ENCODE data around the gene AGBL1.

Gene AGBL1

DNA sequence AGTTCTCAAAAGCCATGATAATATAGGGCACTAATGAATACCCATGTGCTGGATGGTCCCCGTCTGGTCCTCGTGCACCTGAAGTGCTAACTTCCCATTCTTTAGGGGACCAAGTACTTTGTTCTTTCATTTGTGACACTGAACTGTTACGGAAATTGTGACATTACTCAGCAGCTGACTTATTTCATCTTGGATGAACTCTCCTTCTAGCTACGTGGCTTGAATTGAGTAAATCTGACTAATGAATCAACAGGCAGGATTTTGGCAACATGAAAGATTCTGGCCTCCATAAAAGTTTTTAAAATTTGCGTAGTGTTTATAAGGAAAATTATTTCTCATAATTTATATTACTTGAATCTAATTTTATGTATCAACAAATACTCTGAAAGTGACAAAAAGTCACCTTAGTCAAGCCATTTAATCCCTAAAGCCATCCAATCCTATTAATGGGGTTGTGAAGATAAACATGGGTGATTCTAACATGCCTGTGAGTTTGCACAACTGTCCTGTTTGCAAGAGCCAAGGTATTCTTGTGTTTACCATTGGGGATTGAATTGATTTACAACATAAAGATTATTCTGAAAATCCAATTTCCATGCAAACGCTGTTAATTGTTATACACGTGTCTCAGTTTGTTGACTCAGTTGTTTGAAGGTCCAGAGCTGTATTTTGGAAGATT lies 119.9 kb downstream of the AGBL1 start:
- Mint-ChIP-seq H3K4me1 (ENCODE audit: low read depth in 2 of 2) (no peaks in the 10 kb centered on the region), H3K27ac (no peak overlapping the region), H3K9me3 (no peaks in the 10 kb centered on the region), H3K36me3 (ENCODE audit: insufficient read depth) (no peaks in the 10 kb centered on the region), H3K27me3 (peaks cover 7 to 11% of the 10 kb centered on the region in 2 donors), H3K4me3 (no peak overlapping the region)
- no peak for ATAC-seq (replicated peaks)
- no peak for DNase-seq

DNA sequence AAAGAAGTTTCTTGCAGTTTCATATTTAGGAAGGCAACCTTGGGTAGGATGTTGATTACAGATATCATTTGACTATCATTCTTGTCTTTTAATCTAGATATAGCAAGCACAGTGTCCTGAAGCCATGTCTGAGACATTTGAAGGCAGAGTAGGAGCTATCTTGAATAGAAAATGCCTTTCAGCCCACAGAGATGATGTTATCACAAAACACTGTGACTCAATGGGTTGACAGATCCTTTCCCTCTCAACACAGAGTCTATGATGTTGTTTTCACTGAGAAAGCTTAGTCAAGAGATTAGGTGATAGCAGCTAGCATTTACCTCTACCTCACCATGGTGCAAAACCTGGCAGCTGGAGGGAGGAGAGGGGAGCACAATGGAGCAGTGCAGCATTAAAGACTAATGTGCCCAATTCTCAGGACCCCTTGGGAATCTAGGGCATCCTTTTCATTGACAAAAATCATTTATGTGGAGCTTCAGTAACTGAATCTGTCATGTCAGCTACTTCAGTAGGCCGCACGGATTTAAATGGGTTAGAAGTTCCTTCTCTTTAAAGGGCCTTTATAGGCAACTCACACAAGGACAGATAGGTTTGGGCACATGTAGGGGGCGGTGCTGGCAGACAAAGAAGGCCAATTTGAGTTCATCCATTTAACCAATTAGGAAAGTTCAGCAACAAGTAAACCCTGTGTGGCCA lies 121.8 kb downstream of the AGBL1 start:
- Mint-ChIP-seq H3K4me3 (no peak overlapping the region), H3K27ac (no peak overlapping the region), H3K9me3 (no peaks in the 10 kb centered on the region), H3K4me1 (ENCODE audit: low read depth in 2 of 2) (no peaks in the 10 kb centered on the region), H3K27me3 (peaks cover 8 to 10% of the 10 kb centered on the region in 2 donors), H3K36me3 (ENCODE audit: insufficient read depth) (no peaks in the 10 kb centered on the region)
- ATAC-seq (replicated peaks) (no peak), DNase-seq (no peak)

DNA sequence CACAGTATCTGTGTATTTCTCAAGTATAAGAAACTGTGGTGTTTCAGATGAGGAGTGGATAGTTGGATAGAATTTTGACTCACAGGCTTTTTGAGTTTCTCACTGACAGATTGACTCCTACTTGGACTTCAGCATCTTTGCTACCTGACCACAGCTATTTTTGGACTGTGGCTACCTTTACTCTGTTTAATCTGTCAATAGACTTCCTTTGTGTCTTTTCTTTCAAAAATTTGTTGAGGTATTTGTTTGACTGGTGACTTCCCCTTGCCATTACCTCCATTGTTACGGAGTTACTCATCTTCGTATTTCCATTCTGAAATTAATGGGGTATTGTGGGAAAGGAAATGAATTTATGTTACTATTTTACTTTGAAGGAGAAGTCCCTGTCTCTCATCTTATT lies 123.8 kb downstream of the AGBL1 start:
- ATAC-seq (replicated peaks) (no peak), DNase-seq (no peak)
- no peaks in the 10 kb centered on the region for H3K4me1 Mint-ChIP-seq (ENCODE audit: low read depth in 2 of 2)
- H3K36me3 Mint-ChIP-seq (ENCODE audit: insufficient read depth) = no peaks in the 10 kb centered on the region
- peaks cover 10 to 20% of the 10 kb centered on the region in 2 donors for H3K27me3 Mint-ChIP-seq
- no peak overlapping the region for H3K4me3 Mint-ChIP-seq
- peaks cover 0 to 1% of the 10 kb centered on the region in 2 donors for H3K9me3 Mint-ChIP-seq
- no peak overlapping the region for H3K27ac Mint-ChIP-seq

DNA sequence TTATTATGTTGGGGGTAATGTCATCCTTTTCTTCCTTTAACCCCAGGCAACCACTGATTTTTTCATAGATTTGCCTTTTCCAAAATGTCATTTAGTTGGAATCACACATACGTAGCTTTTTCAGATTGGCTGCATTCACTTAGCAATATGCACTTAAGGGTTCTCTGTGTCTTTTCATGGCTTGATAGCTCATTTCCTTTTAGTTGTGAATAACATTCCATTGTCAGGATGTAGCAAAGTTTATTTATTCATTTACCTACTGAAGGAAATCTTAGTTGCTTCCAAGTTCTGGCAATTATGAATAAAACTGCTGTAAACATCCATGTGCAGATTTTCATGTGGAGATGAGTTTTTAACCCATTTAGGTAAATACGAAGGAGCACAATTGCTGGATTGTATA lies 125.4 kb downstream of the AGBL1 start:
- Mint-ChIP-seq H3K4me3 (no peak overlapping the region), H3K27me3 (peaks cover 14 to 22% of the 10 kb centered on the region in 2 donors), H3K27ac (no peak overlapping the region), H3K4me1 (ENCODE audit: low read depth in 2 of 2) (no peaks in the 10 kb centered on the region), H3K36me3 (ENCODE audit: insufficient read depth) (no peaks in the 10 kb centered on the region), H3K9me3 (peaks cover 0 to 1% of the 10 kb centered on the region in 2 donors)
- DNase-seq (no peak), ATAC-seq (replicated peaks) (no peak)

DNA sequence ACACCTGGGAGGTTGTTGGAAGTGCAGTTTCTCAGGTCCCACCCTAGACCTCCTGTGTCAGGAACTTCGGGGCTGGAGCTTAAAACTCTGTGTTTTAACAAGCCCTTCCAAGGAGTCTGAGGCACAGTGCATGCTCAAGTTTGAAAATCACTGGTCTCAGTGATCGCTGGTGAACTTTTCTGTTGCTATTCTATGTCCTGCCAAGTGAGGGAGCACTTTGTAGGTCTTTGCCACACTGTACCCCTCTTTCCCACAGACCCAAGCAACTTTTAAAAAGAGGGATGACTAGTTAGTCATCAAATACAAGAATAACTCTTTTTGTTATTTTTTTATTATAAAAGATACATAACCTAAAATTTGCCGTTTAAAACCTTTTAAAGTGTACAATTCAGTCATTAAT lies 133.7 kb downstream of the AGBL1 start:
- Mint-ChIP-seq H3K4me3 (no peak overlapping the region), H3K4me1 (ENCODE audit: low read depth in 2 of 2) (peaks cover 0 to 2% of the 10 kb centered on the region in 2 donors), H3K27me3 (peaks cover 34% of the 10 kb centered on the region in 2 donors), H3K27ac (no peak overlapping the region), H3K9me3 (peaks cover 9 to 15% of the 10 kb centered on the region in 2 donors), H3K36me3 (ENCODE audit: insufficient read depth) (no peaks in the 10 kb centered on the region)
- no peak for ATAC-seq (replicated peaks)
- DNase-seq = no peak

DNA sequence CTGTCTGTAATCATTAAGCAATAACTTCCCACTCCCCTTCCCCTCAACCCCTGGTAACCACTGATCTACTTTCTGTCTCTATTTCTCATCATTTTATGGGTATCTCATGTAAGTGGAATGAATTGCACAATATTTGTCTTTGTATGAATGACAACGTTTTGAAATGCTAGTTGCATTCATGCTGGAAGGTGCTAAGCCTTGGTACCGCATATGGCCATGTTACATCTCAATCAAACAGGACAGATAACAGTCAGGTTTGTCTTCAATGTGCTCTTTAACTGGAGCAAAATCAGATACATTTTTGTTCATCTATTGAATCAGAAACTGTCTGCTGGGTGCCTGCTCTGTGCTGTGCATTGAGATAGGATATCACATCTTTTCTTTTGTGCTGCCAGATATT lies 134.2 kb downstream of the AGBL1 start:
- DNase-seq (no peak), ATAC-seq (replicated peaks) (no peak)
- no peaks in the 10 kb centered on the region for H3K36me3 Mint-ChIP-seq (ENCODE audit: insufficient read depth)
- H3K4me3 Mint-ChIP-seq = no peak overlapping the region
- peaks cover 34% of the 10 kb centered on the region in 2 donors for H3K27me3 Mint-ChIP-seq
- H3K4me1 Mint-ChIP-seq (ENCODE audit: low read depth in 2 of 2) = peaks cover 0 to 2% of the 10 kb centered on the region in 2 donors
- peaks cover 9 to 15% of the 10 kb centered on the region in 2 donors for H3K9me3 Mint-ChIP-seq
- H3K27ac Mint-ChIP-seq = no peak overlapping the region

DNA sequence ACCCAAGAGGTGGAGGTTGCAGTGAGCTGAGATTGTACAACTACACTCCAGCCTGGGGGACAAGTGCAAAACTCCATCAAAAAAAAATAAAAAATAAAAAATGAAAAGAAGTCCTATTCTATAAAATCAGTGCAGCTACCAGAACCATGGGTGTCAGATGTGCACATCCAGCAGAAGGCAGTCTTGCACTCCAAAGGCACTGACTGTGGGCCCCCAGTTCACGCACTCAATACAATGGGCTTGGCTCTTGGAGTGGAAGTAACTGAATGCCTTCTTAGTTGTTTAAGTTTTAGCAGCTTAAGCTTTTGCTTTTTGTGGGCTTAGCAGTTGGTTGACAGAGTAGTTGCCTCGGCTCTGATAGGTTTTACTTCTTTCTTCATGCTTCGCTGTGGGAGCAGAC lies 141.4 kb downstream of the AGBL1 start:
- ATAC-seq (replicated peaks) (no peak), DNase-seq (no peak)
- Mint-ChIP-seq H3K9me3 (peaks cover 9 to 15% of the 10 kb centered on the region in 2 donors), H3K4me3 (no peak overlapping the region), H3K4me1 (ENCODE audit: low read depth in 2 of 2) (no peaks in the 10 kb centered on the region), H3K27me3 (peaks cover 8 to 30% of the 10 kb centered on the region in 2 donors), H3K36me3 (ENCODE audit: insufficient read depth) (no peaks in the 10 kb centered on the region), H3K27ac (no peak overlapping the region)

DNA sequence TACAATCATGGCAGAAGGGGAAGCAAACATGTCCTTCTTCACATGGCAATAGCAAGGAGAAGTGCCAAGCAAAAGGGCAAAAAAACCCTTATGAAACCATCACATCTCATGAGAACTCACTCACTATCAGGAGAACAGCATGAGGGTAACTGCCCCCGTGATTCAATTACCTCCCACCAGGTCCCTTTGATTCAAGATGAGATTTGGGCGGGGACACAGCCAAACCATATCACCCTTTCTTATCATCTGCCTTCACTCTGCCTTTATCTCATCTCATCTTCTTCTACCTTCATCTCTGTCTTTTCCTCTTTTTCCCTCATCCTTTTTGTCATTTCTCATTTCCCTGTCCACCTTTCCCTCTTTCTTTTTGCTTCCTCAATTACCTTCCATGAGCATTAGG lies 149.6 kb downstream of the AGBL1 start:
- Mint-ChIP-seq H3K27ac (no peak overlapping the region), H3K9me3 (no peaks in the 10 kb centered on the region), H3K4me3 (no peak overlapping the region), H3K4me1 (ENCODE audit: low read depth in 2 of 2) (peaks cover 4% of the 10 kb centered on the region in 2 donors), H3K27me3 (peaks cover 26 to 41% of the 10 kb centered on the region in 2 donors), H3K36me3 (ENCODE audit: insufficient read depth) (no peaks in the 10 kb centered on the region)
- no peak for DNase-seq
- ATAC-seq (replicated peaks) = no peak

DNA sequence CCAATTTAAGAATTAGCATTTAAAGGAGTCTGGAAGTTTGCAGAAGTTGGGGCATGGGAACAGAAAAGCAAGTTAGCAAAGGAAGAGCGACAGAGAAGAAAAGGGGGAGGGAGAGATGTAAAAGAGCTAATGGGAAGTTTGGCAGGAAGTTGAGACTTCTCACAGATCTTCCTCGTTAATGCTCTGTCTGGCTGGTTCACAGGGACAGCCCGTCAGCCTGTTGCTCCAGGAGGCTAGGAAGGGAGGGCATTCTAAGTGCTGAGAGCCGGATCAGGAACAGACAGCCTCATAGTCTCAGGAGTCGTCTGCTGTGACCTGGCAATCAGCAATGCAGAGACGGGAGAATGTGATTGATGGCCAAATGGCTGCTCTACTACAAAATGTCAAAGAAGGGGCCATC lies 150.3 kb downstream of the AGBL1 start:
- DNase-seq (no peak), ATAC-seq (replicated peaks) (no peak)
- Mint-ChIP-seq H3K27me3 (peaks cover 26 to 41% of the 10 kb centered on the region in 2 donors), H3K27ac (no peak overlapping the region), H3K4me3 (no peak overlapping the region), H3K9me3 (no peaks in the 10 kb centered on the region), H3K36me3 (ENCODE audit: insufficient read depth) (no peaks in the 10 kb centered on the region), H3K4me1 (ENCODE audit: low read depth in 2 of 2) (peaks cover 4% of the 10 kb centered on the region in 2 donors)

DNA sequence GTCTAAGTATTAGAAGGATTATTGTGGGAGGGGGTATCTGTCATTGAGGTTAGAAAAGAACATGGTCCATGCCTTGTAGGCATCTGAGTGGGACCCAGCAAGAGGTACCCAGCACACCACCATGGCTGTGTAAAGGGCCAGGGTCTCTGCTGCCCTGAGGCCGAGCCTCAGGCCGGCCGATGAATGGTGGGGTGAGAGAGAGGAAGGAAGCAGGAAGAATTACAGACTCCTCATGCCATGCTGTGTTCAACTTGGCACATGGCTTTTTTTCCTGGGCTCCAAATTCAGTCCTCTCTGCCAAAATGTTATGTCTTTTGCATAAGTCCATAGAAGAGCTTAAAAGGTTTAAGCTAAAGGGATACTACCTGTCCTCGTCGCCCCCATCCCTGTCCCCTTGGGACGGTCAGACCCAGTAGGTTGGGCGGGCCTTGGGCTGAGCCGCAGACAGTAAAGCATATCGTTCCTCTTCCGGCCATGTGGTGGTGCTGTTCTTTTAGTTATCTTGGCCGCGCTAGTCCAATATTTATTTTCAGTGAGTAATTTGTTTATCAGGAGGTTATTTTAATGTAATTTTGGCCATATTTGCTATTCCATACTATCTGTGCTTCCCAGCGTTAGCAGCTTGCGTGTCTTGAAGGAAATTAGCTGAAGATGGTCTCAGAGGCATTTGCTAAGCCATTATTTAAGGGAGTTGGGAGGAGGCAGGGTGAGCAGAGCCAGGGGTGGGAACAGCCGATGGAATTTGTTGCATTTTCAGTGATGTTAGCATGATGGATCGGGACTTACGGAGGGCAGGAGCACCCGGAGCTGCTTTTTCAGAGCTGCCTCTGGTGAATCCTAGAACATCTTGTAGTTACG lies 152.4 kb downstream of the AGBL1 start:
- Mint-ChIP-seq H3K4me1 (ENCODE audit: low read depth in 2 of 2) (peaks cover 4 to 6% of the 10 kb centered on the region in 2 donors), H3K36me3 (ENCODE audit: insufficient read depth) (no peaks in the 10 kb centered on the region), H3K4me3 (peak overlapping the region in 1 of 2 donors; percentile 36), H3K27me3 (peaks cover 20 to 41% of the 10 kb centered on the region in 2 donors), H3K9me3 (no peaks in the 10 kb centered on the region), H3K27ac (peak overlapping the region in 1 of 2 donors; percentile 70)
- DNase-seq (peak; percentile 8 to 11 (median 11)), ATAC-seq (replicated peaks) (peak; percentile 35)

DNA sequence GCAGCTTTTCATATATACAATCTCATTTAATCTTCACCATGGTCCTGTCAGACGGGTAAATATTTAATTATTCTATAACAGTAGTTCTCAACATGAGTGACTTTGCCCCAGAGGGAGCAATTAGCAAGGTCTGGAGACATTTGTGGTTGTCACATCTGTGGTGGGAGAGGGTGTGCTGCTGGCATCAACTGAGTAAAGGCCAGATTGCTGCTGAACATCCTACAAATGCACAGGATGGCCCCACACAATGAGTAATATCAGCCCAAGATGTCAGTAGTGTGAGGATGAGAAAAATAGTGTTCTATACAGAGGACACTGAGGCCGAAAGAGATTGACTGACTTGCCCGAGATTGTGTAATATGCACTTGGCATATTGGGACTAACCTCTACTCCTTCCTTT lies 156.0 kb downstream of the AGBL1 start:
- H3K27ac Mint-ChIP-seq = no peak overlapping the region
- H3K36me3 Mint-ChIP-seq (ENCODE audit: insufficient read depth) = no peaks in the 10 kb centered on the region
- H3K4me1 Mint-ChIP-seq (ENCODE audit: low read depth in 2 of 2) = peaks cover 4 to 6% of the 10 kb centered on the region in 2 donors
- DNase-seq = no peak
- no peak overlapping the region for H3K4me3 Mint-ChIP-seq
- ATAC-seq (replicated peaks) = no peak
- H3K9me3 Mint-ChIP-seq = no peaks in the 10 kb centered on the region
- peaks cover 18 to 20% of the 10 kb centered on the region in 2 donors for H3K27me3 Mint-ChIP-seq

DNA sequence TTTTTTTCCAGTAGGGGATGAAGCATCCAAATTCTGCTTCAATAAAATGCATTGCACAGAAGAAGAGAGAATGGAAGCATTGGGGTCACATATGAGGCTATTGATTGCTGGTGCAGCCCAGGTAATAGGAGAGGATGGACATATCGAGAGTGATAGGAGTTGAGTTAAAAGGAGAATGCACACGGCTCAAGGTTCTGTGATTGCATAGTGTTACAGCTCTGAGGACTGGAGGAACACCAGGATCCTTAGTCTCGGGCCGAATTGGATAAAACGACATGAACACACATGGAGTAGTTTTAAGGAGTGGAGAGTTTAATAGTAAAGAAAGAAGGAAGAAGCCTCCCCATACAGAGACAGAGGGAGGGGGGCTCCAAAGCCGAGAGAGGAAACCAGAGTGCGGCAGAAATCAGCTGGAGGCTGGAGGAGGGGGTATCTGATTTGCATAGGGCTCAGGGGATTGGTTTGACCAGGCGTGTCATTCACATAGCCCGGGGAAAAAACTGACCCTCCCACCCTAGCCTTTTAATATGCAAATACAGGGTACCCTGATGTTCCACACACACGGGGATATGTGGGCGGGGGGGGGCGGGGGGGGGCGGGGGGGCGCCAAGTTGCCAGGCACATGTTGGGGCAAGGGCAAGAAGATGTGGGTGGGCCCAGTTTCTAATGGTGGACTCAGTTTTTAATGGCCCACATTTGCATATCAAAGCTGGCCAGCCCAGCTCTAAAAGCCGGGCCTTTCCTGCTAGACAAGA lies 156.9 kb downstream of the AGBL1 start:
- H3K9me3 Mint-ChIP-seq = no peaks in the 10 kb centered on the region
- DNase-seq (no peak), ATAC-seq (replicated peaks) (no peak)
- H3K27me3 Mint-ChIP-seq = peaks cover 16 to 20% of the 10 kb centered on the region in 2 donors
- H3K4me1 Mint-ChIP-seq (ENCODE audit: low read depth in 2 of 2) = peaks cover 4 to 6% of the 10 kb centered on the region in 2 donors
- H3K27ac Mint-ChIP-seq = no peak overlapping the region
- no peak overlapping the region for H3K4me3 Mint-ChIP-seq
- no peaks in the 10 kb centered on the region for H3K36me3 Mint-ChIP-seq (ENCODE audit: insufficient read depth)

DNA sequence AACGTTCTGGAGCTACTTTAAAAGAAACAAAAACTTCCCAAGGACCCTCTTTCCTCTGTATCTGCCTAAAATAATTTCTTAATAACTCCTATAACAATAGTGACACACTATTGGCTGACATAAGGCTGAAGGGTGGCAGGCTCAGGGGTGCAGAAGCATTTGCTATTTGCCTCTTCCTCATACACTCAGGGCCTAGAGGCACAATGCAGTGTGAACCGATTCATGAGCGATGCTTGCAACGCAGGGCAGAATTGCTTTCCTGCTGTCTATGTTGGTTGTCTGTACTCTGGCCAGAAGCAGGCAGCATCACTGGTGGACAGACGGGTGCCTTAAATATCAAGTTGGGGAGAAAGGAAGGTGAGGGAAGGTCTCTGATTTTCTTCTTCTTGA lies 157.4 kb downstream of the AGBL1 start:
- Mint-ChIP-seq H3K27me3 (peaks cover 11 to 17% of the 10 kb centered on the region in 2 donors), H3K4me3 (no peak overlapping the region), H3K4me1 (ENCODE audit: low read depth in 2 of 2) (peaks cover 3 to 4% of the 10 kb centered on the region in 2 donors), H3K9me3 (no peaks in the 10 kb centered on the region), H3K27ac (no peak overlapping the region), H3K36me3 (ENCODE audit: insufficient read depth) (no peaks in the 10 kb centered on the region)
- ATAC-seq (replicated peaks) (no peak), DNase-seq (no peak)

Data from effector memory CD8-positive, alpha-beta T cell (primary cell).